IMR-90 (cell line): Measurements from ENCODE around the gene KAZN. TPM values are rescaled to one million over a fixed set of nuclear protein-coding genes. Genes with fewer than 3 reads are reported as not detected.

Source experiments
- ATAC-seq: fragments of 200-7000 bp; cut with Tn5 transposase; 2 replicates; pipeline ENCODE4 v1.9.1; 2020; ENCODE audit warnings: low read depth, mild to moderate bottlenecking, moderate library complexity
- BruUV-seq: library from RNA; stranded (reverse); fragments of 400-500 nt; replicated peaks from 2 replicates; lab custom pipeline; 2021; lab: Mats Ljungman, UMichigan
- CTCF ChIA-PET: fragments of 300-600 bp; formaldehyde crosslinking; extraction: SDS; loops from one replicate; lab custom pipeline; 2021; ENCODE audit warnings: antibody characterized with exemption; lab: Yijun Ruan, JAX
- POLR2A ChIA-PET: fragments of 300-600 bp; sonication (Branson Sonifier 250); formaldehyde crosslinking; loops from one replicate; lab custom pipeline; 2022; ENCODE audit warnings: antibody characterized with exemption; ENCODE audit not compliant: unreplicated experiment; lab: Charles Lee
- DNase-seq: peaks from one replicate; pipeline ENCODE4 v3.0.0; 2013
- H2AFZ ChIP-seq: replicated peaks from 2 replicates; pipeline ENCODE3; 2013; ENCODE audit warnings: low read length, mild to moderate bottlenecking; ENCODE audit not compliant: poor library complexity
- H2AK5ac ChIP-seq: 2 replicates; pipeline ENCODE4 v1.6.1; 2013; ENCODE audit warnings: low read depth, low read length, inconsistent platforms
- H2AK9ac ChIP-seq: replicated peaks from 2 replicates; pipeline ENCODE3; 2013; ENCODE audit warnings: mild to moderate bottlenecking, low read depth, low read length, moderate library complexity; ENCODE audit not compliant: poor library complexity
- H2BK120ac ChIP-seq: 2 replicates; pipeline ENCODE4 v1.6.1; 2013; ENCODE audit warnings: low read depth, low read length, inconsistent platforms
- H2BK15ac ChIP-seq: 3 replicates; pipeline ENCODE4 v1.6.1; 2013; ENCODE audit warnings: low read depth, low read length, inconsistent platforms
- H2BK20ac ChIP-seq: 2 replicates; pipeline ENCODE4 v1.6.1; 2013; ENCODE audit warnings: low read depth, mild to moderate bottlenecking, inconsistent platforms, low read length, moderate library complexity
- H2BK5ac ChIP-seq: 2 replicates; pipeline ENCODE4 v1.6.1; 2013; ENCODE audit warnings: mild to moderate bottlenecking, low read depth, low read length, inconsistent platforms; ENCODE audit not compliant: poor library complexity, severe bottlenecking
- H3K14ac ChIP-seq: replicated peaks from 2 replicates; pipeline ENCODE4 v1.6.1; 2013; ENCODE audit warnings: low read depth, low read length, inconsistent platforms
- H3K18ac ChIP-seq: 2 replicates; pipeline ENCODE4 v1.6.1; 2013; ENCODE audit warnings: low read depth, low read length, control low read depth
- H3K23ac ChIP-seq: 2 replicates; pipeline ENCODE4 v1.6.1; 2013; ENCODE audit warnings: low read depth, low read length, inconsistent platforms
- H3K27ac ChIP-seq: 2 replicates; pipeline ENCODE4 v1.5.1; 2013; ENCODE audit warnings: mild to moderate bottlenecking, control low read depth, low read length; ENCODE audit not compliant: insufficient read depth
- H3K27me3 ChIP-seq: 2 replicates; pipeline ENCODE4 v1.6.1; 2013; ENCODE audit warnings: low read length; ENCODE audit not compliant: control insufficient read depth, insufficient read depth
- H3K36me3 ChIP-seq: 2 replicates; pipeline ENCODE4 v1.6.1; 2013; ENCODE audit warnings: low read length, mixed read lengths; ENCODE audit not compliant: control insufficient read depth, insufficient read depth
- H3K4ac ChIP-seq: 2 replicates; pipeline ENCODE4 v1.6.1; 2013; ENCODE audit warnings: low read depth, low read length, inconsistent platforms
- H3K4me1 ChIP-seq: 2 replicates; pipeline ENCODE4 v1.6.1; 2013; ENCODE audit warnings: low read length, mixed read lengths; ENCODE audit not compliant: control insufficient read depth, insufficient read depth
- H3K4me2 ChIP-seq: 2 replicates; pipeline ENCODE4 v1.6.1; 2013; ENCODE audit warnings: low read depth, mild to moderate bottlenecking, control low read depth, low read length, moderate library complexity
- H3K4me3 ChIP-seq: 2 replicates; pipeline ENCODE4 v1.5.1; 2013; ENCODE audit warnings: low read depth, mild to moderate bottlenecking, control low read depth, low read length, moderate library complexity; ENCODE audit not compliant: insufficient read depth
- H3K56ac ChIP-seq: 2 replicates; pipeline ENCODE4 v1.6.1; 2013; ENCODE audit warnings: low read length, inconsistent platforms; ENCODE audit not compliant: insufficient read depth; ENCODE audit errors: extremely low read depth
- H3K79me1 ChIP-seq, 2 experiments: 2 replicates each; pipeline ENCODE4 v1.6.1; 2013; ENCODE audit warnings: low read length in 2 of 2, inconsistent platforms in 1 of 2, low read depth in 1 of 2
- H3K9ac ChIP-seq: 2 replicates; pipeline ENCODE4 v1.6.1; 2013; ENCODE audit warnings: low read depth, low read length, control low read depth
- H3K9me1 ChIP-seq: 2 replicates; pipeline ENCODE4 v1.6.1; 2013; ENCODE audit warnings: low read length, inconsistent platforms; ENCODE audit not compliant: insufficient read depth
- H3K9me3 ChIP-seq: 2 replicates; pipeline ENCODE4 v1.6.1; 2013; ENCODE audit warnings: low read length; ENCODE audit not compliant: control insufficient read depth, insufficient read depth
- H4K20me1 ChIP-seq: 2 replicates; pipeline ENCODE4 v1.6.1; 2013; ENCODE audit warnings: low read length, inconsistent platforms; ENCODE audit not compliant: insufficient read depth
- H4K5ac ChIP-seq: 2 replicates; pipeline ENCODE4 v1.6.1; 2013; ENCODE audit warnings: mild to moderate bottlenecking, low read depth, low read length, control low read depth
- H4K8ac ChIP-seq, 2 experiments: 2 replicates each; pipeline ENCODE4 v1.6.1; 2013; ENCODE audit warnings: low read depth in 2 of 2, low read length in 2 of 2, control low read depth in 1 of 2, inconsistent platforms in 1 of 2
- H4K91ac ChIP-seq: 2 replicates; pipeline ENCODE4 v1.6.1; 2013; ENCODE audit warnings: low read depth, low read length, inconsistent platforms; ENCODE audit not compliant: insufficient read depth
- CHD1 ChIP-seq: IDR thresholded peaks from 2 replicates; pipeline ENCODE4 v1.6.1; 2012; ENCODE audit warnings: low read depth, low read length, improper control_type of control experiment
- CTCF ChIP-seq: conservative IDR thresholded peaks from 2 replicates; pipeline ENCODE4 v1.5.1; 2012; ENCODE audit warnings: mild to moderate bottlenecking, low read depth, low read length, improper control_type of control experiment
- ELK1 ChIP-seq: fragments of 150-350 bp; IDR thresholded peaks from 2 replicates; pipeline ENCODE4 v1.6.1; 2016; ENCODE audit warnings: low read depth, mild to moderate bottlenecking, low read length, moderate library complexity, borderline replicate concordance
- RAD21 ChIP-seq: IDR thresholded peaks from 2 replicates; pipeline ENCODE4 v1.6.1; 2012; ENCODE audit warnings: low read length, improper control_type of control experiment
- RCOR1 ChIP-seq: IDR thresholded peaks from 2 replicates; pipeline ENCODE4 v1.6.1; 2012; ENCODE audit warnings: mild to moderate bottlenecking, low read length, improper control_type of control experiment; ENCODE audit not compliant: insufficient replicate concordance
- WGBS, 2 experiments: methylation state at CpG; one replicate each; pipeline versions ENCODE4 v1.1.5 to v1.1.7; 2013; ENCODE audit warnings: missing lambda C conversion rate in 2 of 2; ENCODE audit not compliant: insufficient read length in 1 of 2; ENCODE audit errors: extremely low coverage in 2 of 2; 5-methylcytosine and 5-hydroxymethylcytosine counted together
- dilution Hi-C: fragments of 300-500 bp; cut with HindIII; formaldehyde crosslinking; loops from one replicate; pipeline ENCODE4 v1.14.3; 2018; ENCODE audit warnings: low sequenced_read_pairs; ENCODE audit not compliant: unreplicated experiment
- in situ Hi-C: fragments of 300-500 bp; cut with MboI; formaldehyde crosslinking; loops from 3 replicates; pipeline ENCODE4 v1.14.3; 2019; ENCODE audit warnings: low sequenced_read_pairs, inconsistent platforms, mixed read lengths
- intact Hi-C: fragments of 100-400 bp; cut with micrococcal nuclease; formaldehyde crosslinking; loops from 2 replicates; pipeline ENCODE4 v1.10.0; 2022
- polyA plus RNA-seq, 3 experiments: library from polyadenylated mRNA; depleted of rRNA; stranded (reverse); fragments of >200 nt; gene quantifications; 2 replicates each; pipeline ENCODE4 v1.2.3, GENCODE V29; 2012; ENCODE audit warnings: low replicate concordance in 1 of 3
- total RNA-seq: library from RNA; depleted of rRNA; stranded (reverse); fragments of >200 nt; gene quantifications from 2 replicates; pipeline ENCODE4 v1.2.3, GENCODE V29; 2012

Gene KAZN
- total and polyA plus RNA-seq, 2 of the 4 experiments (the other 2 are of a cell fraction): 5.2 to 10.5 TPM

- Histone ChIP-seq H3K4ac (no peak overlapping the region), H2AK5ac (no peak overlapping the region), H3K36me3 (peaks cover 55% of the 10 kb centered on the region), H4K5ac (no peak overlapping the region), H2BK120ac (no peak overlapping the region), H3K9me1 (peaks cover 3% of the 10 kb centered on the region; the same call in 1 of the 2 replicates), H3K79me1 (peaks cover 3 to 5% of the 10 kb centered on the region in 2 experiments; a peak in 2 of 4 replicates), H2AK9ac (no peak overlapping the region), H3K4me2 (no peak overlapping the region), H4K91ac (no peak overlapping the region), H3K27ac (no peak overlapping the region), H3K56ac (no peak overlapping the region), H2BK20ac (no peak overlapping the region), H3K4me3 (no peak overlapping the region), H2AFZ (no peak overlapping the region), H3K4me1 (no peaks in the 10 kb centered on the region), H2BK15ac (no peak overlapping the region), H3K18ac (no peak overlapping the region), H4K20me1 (peaks cover 11% of the 10 kb centered on the region), H4K8ac (no peak overlapping the region), H3K9me3 (peaks cover 6% of the 10 kb centered on the region), H3K23ac (no peak overlapping the region), H3K14ac (no peak overlapping the region), H3K9ac (no peak overlapping the region), H2BK5ac (no peak overlapping the region), H3K27me3 (no peaks in the 10 kb centered on the region)
- POLR2A ChIA-PET: no interaction called here
- intact Hi-C loops: no loop called here
- DNase-seq: no peak
- 100% methylated on average over 1 of the region's 2 CpGs; no CpG with 5 or more reads in 1 of the 2 experiments for WGBS, 2 experiments
- ATAC-seq: no peak
- CTCF ChIA-PET: no interaction called here
- dilution Hi-C loops: no loop called here
- in situ Hi-C loops: no loop called here
- BruUV-seq: no TSS peak
- TF ChIP-seq CTCF (no peak), RAD21 (no peak), ELK1 (no peak), RCOR1 (no peak), CHD1 (no peak)
Observed at GRCh38 chr1:15058261-15058660, 459.8 kb downstream of the KAZN start.
